PFSK-1 (cell line): ENCODE data around the gene ELAPOR1. TPM values are rescaled to one million over a fixed set of nuclear protein-coding genes. Genes with fewer than 3 reads are reported as not detected.

ENCODE experiments used
- FOXP2 ChIP-seq: optimal IDR thresholded peaks from 2 replicates; pipeline ENCODE3; 2011; ENCODE audit warnings: borderline replicate concordance, control low read depth, inconsistent platforms; ENCODE audit not compliant: insufficient read depth; ENCODE audit errors: extremely low read length, extremely low read depth
- POLR2AphosphoS5 ChIP-seq: IDR thresholded peaks from 2 replicates; pipeline ENCODE4 v1.6.1; 2012; ENCODE audit warnings: low read depth, mild to moderate bottlenecking, control low read depth, low read length, moderate library complexity
- REST ChIP-seq, 2 experiments: IDR thresholded peaks; 2 replicates each; pipeline versions ENCODE4 v1.6.1 to v1.8.0; 2011 to 2012; ENCODE audit warnings: low read depth in 2 of 2, low read length in 2 of 2, control low read depth in 1 of 2, inconsistent platforms in 1 of 2, mild to moderate bottlenecking in 1 of 2, moderate library complexity in 1 of 2; ENCODE audit not compliant: insufficient read depth in 1 of 2
- SIN3A ChIP-seq: IDR thresholded peaks from 2 replicates; pipeline ENCODE4 v1.6.1; 2012; ENCODE audit warnings: mild to moderate bottlenecking, low read length, moderate library complexity, borderline replicate concordance; ENCODE audit not compliant: insufficient read depth
- TAF1 ChIP-seq: IDR thresholded peaks from 2 replicates; pipeline ENCODE4 v1.6.1; 2012; ENCODE audit warnings: low read length, control low read depth, borderline replicate concordance; ENCODE audit not compliant: insufficient read depth
- polyA plus RNA-seq: library from polyadenylated mRNA; unstranded; fragments of >200 nt; gene quantifications from one replicate; pipeline ENCODE4 v1.2.1, GENCODE V29; 2012; ENCODE audit warnings: low read depth, missing spikeins; ENCODE audit not compliant: insufficient read length

ELAPOR1 gene, protein sequence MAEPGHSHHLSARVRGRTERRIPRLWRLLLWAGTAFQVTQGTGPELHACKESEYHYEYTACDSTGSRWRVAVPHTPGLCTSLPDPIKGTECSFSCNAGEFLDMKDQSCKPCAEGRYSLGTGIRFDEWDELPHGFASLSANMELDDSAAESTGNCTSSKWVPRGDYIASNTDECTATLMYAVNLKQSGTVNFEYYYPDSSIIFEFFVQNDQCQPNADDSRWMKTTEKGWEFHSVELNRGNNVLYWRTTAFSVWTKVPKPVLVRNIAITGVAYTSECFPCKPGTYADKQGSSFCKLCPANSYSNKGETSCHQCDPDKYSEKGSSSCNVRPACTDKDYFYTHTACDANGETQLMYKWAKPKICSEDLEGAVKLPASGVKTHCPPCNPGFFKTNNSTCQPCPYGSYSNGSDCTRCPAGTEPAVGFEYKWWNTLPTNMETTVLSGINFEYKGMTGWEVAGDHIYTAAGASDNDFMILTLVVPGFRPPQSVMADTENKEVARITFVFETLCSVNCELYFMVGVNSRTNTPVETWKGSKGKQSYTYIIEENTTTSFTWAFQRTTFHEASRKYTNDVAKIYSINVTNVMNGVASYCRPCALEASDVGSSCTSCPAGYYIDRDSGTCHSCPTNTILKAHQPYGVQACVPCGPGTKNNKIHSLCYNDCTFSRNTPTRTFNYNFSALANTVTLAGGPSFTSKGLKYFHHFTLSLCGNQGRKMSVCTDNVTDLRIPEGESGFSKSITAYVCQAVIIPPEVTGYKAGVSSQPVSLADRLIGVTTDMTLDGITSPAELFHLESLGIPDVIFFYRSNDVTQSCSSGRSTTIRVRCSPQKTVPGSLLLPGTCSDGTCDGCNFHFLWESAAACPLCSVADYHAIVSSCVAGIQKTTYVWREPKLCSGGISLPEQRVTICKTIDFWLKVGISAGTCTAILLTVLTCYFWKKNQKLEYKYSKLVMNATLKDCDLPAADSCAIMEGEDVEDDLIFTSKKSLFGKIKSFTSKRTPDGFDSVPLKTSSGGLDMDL
- 0.30 TPM for polyA plus RNA-seq

- TF ChIP-seq FOXP2 = no peak
- TF ChIP-seq REST (IDR thresholded peaks at IDR 0.05; ENCODE audit: insufficient read depth in 1 of 2, low read depth in 2 of 2, low read length in 2 of 2) = no peak
- no peak for TF ChIP-seq TAF1
- TF ChIP-seq SIN3A = no peak
- TF ChIP-seq POLR2AphosphoS5 = no peak
These were observed at the start of gene ELAPOR1 for GRCh38 chr1:109113590-109114341. ELAPOR1 (plus strand) TSS chr1:109114115; CDS start chr1:109114184, 69 bp downstream.

GRCh38 chr1:109065137-109065536, 48.8 kb upstream of the ELAPOR1 start:
- TF ChIP-seq TAF1 = no peak
- TF ChIP-seq FOXP2 = no peak
- no peak for TF ChIP-seq REST (IDR thresholded peaks at IDR 0.05; ENCODE audit: insufficient read depth in 1 of 2, low read depth in 2 of 2, low read length in 2 of 2)
- TF ChIP-seq POLR2AphosphoS5 = no peak
- TF ChIP-seq SIN3A = no peak

- TF ChIP-seq REST (IDR thresholded peaks at IDR 0.05; ENCODE audit: insufficient read depth in 1 of 2, low read depth in 2 of 2, low read length in 2 of 2) (no peak), TAF1 (no peak), POLR2AphosphoS5 (no peak), FOXP2 (no peak), SIN3A (no peak)
These were observed 46.0 kb upstream of the ELAPOR1 start for GRCh38 chr1:109067883-109068282.

GRCh38 chr1:109069294-109069693, 44.6 kb upstream of the ELAPOR1 start:
- TF ChIP-seq POLR2AphosphoS5 (no peak), TAF1 (no peak), SIN3A (no peak), REST (IDR thresholded peaks at IDR 0.05; ENCODE audit: insufficient read depth in 1 of 2, low read depth in 2 of 2, low read length in 2 of 2) (no peak), FOXP2 (no peak)
